Spleen (tissue), 7 donors: ENCODE data around the gene C1orf53.
"Not testable (repeated sequence)": the region's sequence is repeated elsewhere in the genome, so short reads cannot be mapped to it uniquely, and the experiment has no call there.

Experiments used
- CTCF ChIP-seq, 11 experiments: fragments of 200-600 bp in 7 of 11; fragments of 450-650 bp in 4 of 11; sonication (generic) in 4 of 11; IDR thresholded peaks in 8 of 11; conservative IDR thresholded peaks in 3 of 11; 1 replicate in 7 of 11; 2 replicates in 4 of 11; pipeline versions ENCODE4 v1.4.0 to v1.8.0; 2016 to 2021; ENCODE audit warnings: antibody characterized with exemption in 11 of 11, inconsistent platforms in 4 of 11, mild to moderate bottlenecking in 1 of 11
- POLR2AphosphoS5 ChIP-seq, 3 donors: sonication (generic); formaldehyde crosslinking; IDR thresholded peaks; one replicate each; pipeline ENCODE4 v1.5.1; 2017; ENCODE audit warnings: antibody characterized with exemption in 3 of 3
- donor health status: DM: no; HTN: no; CAD: no; lungs with moderate emphysema.
- donor health status: DM: no; HTN: no; CAD: no.
- donor health status: DM: no; HTN: no; CAD: no.

GRCh38 chr1:197855751-197856150 is 46.7 kb upstream of the C1orf53 start:
- not testable (repeated sequence) for TF ChIP-seq CTCF (IDR thresholded peaks at IDR 0.05 in 8 of 11, conservative IDR thresholded peaks at IDR 0.05 in 3 of 11); POLR2AphosphoS5 (IDR thresholded peaks at IDR 0.05)
